Smooth muscle cell (in vitro differentiated cells): ENCODE measurements around the gene CCL13. TPM values are rescaled to one million over a fixed set of nuclear protein-coding genes. Genes with fewer than 3 reads are reported as not detected.

Experiments
- DNase-seq: peaks from one replicate; lab custom pipeline; 2025; ENCODE audit not compliant: unreplicated experiment; lab: John Stamatoyannopoulos, UW
- H2AFZ ChIP-seq: fragments of 200-600 bp; sonication (generic); 2 replicates; pipeline ENCODE4 v1.6.0; 2016; ENCODE audit warnings: antibody characterized with exemption, low read depth, mild to moderate bottlenecking
- H3F3A ChIP-seq: fragments of 200-600 bp; sonication (generic); 2 replicates; pipeline ENCODE4 v1.6.0; 2017; ENCODE audit warnings: antibody characterized with exemption, low read depth
- H3K27ac ChIP-seq: fragments of 200-600 bp; sonication (generic); 2 replicates; pipeline ENCODE4 v1.5.1; 2016; ENCODE audit warnings: low read depth, mild to moderate bottlenecking
- H3K27me3 ChIP-seq: fragments of 200-600 bp; sonication (generic); 2 replicates; pipeline ENCODE4 v1.6.1; 2016; ENCODE audit warnings: low read depth, mild to moderate bottlenecking
- H3K36me3 ChIP-seq: fragments of 200-600 bp; sonication (generic); 2 replicates; pipeline ENCODE4 v1.5.1; 2016; ENCODE audit warnings: low read depth
- H3K4me1 ChIP-seq: fragments of 200-600 bp; sonication (generic); 2 replicates; pipeline ENCODE4 v1.5.1; 2016; ENCODE audit warnings: low read depth
- H3K4me2 ChIP-seq: fragments of 200-600 bp; sonication (generic); 2 replicates; pipeline ENCODE4 v1.6.0; 2016; ENCODE audit warnings: mild to moderate bottlenecking
- H3K4me3 ChIP-seq: fragments of 200-600 bp; sonication (generic); 2 replicates; pipeline ENCODE4 v1.5.1; 2016; ENCODE audit warnings: mild to moderate bottlenecking
- H3K79me2 ChIP-seq: fragments of 200-600 bp; sonication (generic); 2 replicates; pipeline ENCODE4 v1.6.0; 2016; ENCODE audit warnings: low read depth, mild to moderate bottlenecking
- H3K9ac ChIP-seq: fragments of 200-600 bp; sonication (generic); 2 replicates; pipeline ENCODE4 v1.6.0; 2016; ENCODE audit warnings: low read depth
- H3K9me3 ChIP-seq: fragments of 200-600 bp; sonication (generic); replicated peaks from 2 replicates; pipeline ENCODE4 v1.5.1; 2016; ENCODE audit warnings: low read depth
- H4K20me1 ChIP-seq: fragments of 200-600 bp; sonication (generic); 2 replicates; pipeline ENCODE4 v1.6.0; 2016; ENCODE audit warnings: low read depth
- CTCF ChIP-seq: fragments of 200-600 bp; sonication (generic); IDR thresholded peaks from 2 replicates; pipeline ENCODE4 v1.5.1; 2017; ENCODE audit warnings: borderline replicate concordance, mild to moderate bottlenecking, antibody characterized with exemption; ENCODE audit not compliant: insufficient read depth, poor library complexity, severe bottlenecking
- WGBS: methylation state at CpG from one replicate; pipeline ENCODE4 v1.1.7; 2016; ENCODE audit warnings: low lambda C conversion rate; 5-methylcytosine and 5-hydroxymethylcytosine counted together
- polyA plus RNA-seq: library from polyadenylated mRNA; unstranded; fragments of >200 nt; fragmentation: Nextera tagmentation; extraction: Ambion mirVana; gene quantifications from 2 replicates; pipeline ENCODE4 v1.2.1, GENCODE V29; 2016
- total RNA-seq: library from RNA; depleted of rRNA; stranded (reverse); fragments of >200 nt; gene quantifications from 2 replicates; pipeline ENCODE4 v1.2.3, GENCODE V29; 2014

The CCL13 gene
- total and polyA plus RNA-seq, 2 experiments from 2014 or later: not detected

GRCh38 chr17:34339138-34339770 is 17.0 kb upstream of the CCL13 start:
- H3K79me2 ChIP-seq: no peaks in the 10 kb centered on the region
- no peaks in the 10 kb centered on the region for H3F3A ChIP-seq
- no peak overlapping the region for H3K4me3 ChIP-seq
- no peaks in the 10 kb centered on the region for H4K20me1 ChIP-seq
- TF ChIP-seq CTCF: no peak
- no peak overlapping the region for H3K4me2 ChIP-seq
- no peak for DNase-seq
- no peak overlapping the region for H3K9ac ChIP-seq
- H3K4me1 ChIP-seq: no peaks in the 10 kb centered on the region
- no peak overlapping the region for H3K27ac ChIP-seq
- WGBS: 97% methylated on average over 3 of the region's 3 CpGs
- H2AFZ ChIP-seq: no peak overlapping the region
- H3K36me3 ChIP-seq: no peaks in the 10 kb centered on the region
- H3K9me3 ChIP-seq: no peaks in the 10 kb centered on the region
- H3K27me3 ChIP-seq: no peaks in the 10 kb centered on the region

GRCh38 chr17:34341916-34342315 is 14.4 kb upstream of the CCL13 start:
- no peak overlapping the region for H3K4me2 ChIP-seq
- no peak overlapping the region for H2AFZ ChIP-seq
- no peak for TF ChIP-seq CTCF
- H3K4me3 ChIP-seq: no peak overlapping the region
- no peaks in the 10 kb centered on the region for H3F3A ChIP-seq
- H4K20me1 ChIP-seq: no peaks in the 10 kb centered on the region
- H3K9me3 ChIP-seq: no peaks in the 10 kb centered on the region
- H3K9ac ChIP-seq: no peak overlapping the region
- no peaks in the 10 kb centered on the region for H3K79me2 ChIP-seq
- H3K36me3 ChIP-seq: no peaks in the 10 kb centered on the region
- 84% methylated on average over 2 of the region's 2 CpGs for WGBS
- H3K27me3 ChIP-seq: no peaks in the 10 kb centered on the region
- H3K27ac ChIP-seq: no peak overlapping the region
- no peak for DNase-seq
- H3K4me1 ChIP-seq: no peaks in the 10 kb centered on the region

GRCh38 chr17:34347063-34347462 is 9.2 kb upstream of the CCL13 start:
- Histone ChIP-seq H3F3A (no peaks in the 10 kb centered on the region), H3K36me3 (no peaks in the 10 kb centered on the region)
- 81% methylated on average over 4 of the region's 4 CpGs for WGBS

More at GRCh38 chr17:34347063-34347462, 9.2 kb upstream of the CCL13 start:
- Histone ChIP-seq H2AFZ (no peak overlapping the region), H3K9me3 (no peaks in the 10 kb centered on the region), H3K4me3 (no peak overlapping the region), H3K9ac (no peak overlapping the region), H3K4me2 (no peak overlapping the region), H4K20me1 (no peaks in the 10 kb centered on the region), H3K27ac (no peak overlapping the region), H3K79me2 (no peaks in the 10 kb centered on the region), H3K27me3 (no peaks in the 10 kb centered on the region), H3K4me1 (no peaks in the 10 kb centered on the region)
- no peak for TF ChIP-seq CTCF
- DNase-seq: no peak
